NCI-H345 treated with DMSO at 0.1 percent for 48 hours (cell line): Measurements from ENCODE around the gene BMF.

ENCODE experiments used
- DNase-seq: peaks from one replicate; lab custom pipeline; 2025; ENCODE audit not compliant: unreplicated experiment; lab: John Stamatoyannopoulos, UW

The BMF gene

DNA sequence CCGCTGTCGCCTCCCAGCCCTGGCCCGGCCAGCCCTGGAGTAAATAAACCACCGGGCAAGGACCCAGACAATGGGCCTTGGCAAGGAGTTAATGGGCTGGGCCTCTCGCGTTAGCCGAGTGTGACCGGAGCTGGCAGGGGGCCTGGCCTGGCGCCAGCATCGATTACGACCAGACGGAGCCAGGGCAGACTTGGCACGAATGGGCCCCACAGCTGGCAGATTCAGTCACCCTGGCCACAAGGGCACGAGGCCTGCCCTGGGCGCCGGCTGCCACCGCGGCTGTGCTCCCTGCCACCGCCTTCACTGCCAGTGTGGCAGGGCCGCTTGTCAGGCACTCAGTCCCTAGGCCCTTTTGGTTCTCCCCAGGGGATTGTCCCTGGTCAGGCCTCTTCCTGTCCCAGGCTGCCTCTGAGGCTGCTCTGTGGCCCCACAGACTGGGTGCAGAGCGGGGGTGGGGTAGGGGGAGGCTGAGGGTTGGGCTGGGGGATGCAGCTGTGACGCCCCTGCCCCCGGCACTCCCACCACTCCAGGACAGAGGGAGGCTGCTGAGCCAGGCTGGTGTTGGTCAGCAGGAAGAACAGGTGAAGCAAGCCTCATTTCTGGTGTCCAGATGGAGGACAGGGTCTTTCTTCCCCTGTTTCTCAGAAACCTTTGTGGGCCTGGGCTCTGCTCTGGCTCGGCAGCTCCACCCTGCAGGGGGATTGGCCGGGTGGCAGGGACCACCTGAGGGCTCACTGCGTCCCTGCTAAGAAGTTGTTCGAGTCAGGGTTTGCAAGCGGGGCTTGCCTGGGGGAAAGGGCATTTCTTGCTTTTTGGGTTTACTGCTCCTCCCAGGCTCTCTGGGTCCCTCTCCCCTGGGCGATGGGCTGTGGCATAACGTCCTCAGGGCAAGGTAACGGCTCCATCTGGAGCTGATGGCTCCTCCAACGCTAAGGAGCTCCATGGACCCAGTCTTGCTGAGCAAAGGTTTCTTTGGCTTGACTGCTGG, 39.2 kb downstream of the BMF start:
- peak; percentile 74 for DNase-seq

DNA sequence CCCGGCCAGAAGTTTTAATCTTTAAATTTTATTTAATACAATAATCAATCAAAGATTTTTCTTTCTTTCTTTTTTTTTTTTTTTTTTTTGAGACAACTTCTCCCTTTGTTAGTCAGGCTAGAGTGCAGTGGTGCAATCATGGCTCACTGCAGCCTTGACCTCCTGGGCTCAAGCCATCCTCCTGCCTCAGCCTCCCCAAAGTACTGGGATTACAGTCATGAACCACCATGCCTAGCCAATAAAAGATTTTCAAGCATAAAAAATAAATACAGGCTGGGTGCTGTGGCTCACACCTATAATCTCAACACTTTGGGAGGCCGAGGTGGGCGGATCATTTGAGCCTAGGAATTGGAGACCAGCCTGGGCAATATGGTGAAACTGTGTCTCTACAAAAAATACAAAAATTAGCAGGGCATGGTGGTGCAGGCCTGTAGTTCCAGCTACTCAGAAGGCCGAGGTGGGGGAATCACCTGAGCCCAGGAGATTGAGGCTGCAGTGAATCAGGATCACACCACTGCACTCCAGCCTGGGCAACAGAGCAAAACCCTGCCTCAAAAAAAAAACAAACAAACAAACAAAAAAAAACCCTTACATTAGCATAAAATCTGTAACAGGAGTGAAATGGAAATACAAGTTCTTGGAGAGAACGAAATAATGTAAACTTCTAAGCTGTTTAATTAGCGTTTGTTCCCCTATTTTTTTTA, 40.6 kb downstream of the BMF start:
- DNase-seq = no peak

DNA sequence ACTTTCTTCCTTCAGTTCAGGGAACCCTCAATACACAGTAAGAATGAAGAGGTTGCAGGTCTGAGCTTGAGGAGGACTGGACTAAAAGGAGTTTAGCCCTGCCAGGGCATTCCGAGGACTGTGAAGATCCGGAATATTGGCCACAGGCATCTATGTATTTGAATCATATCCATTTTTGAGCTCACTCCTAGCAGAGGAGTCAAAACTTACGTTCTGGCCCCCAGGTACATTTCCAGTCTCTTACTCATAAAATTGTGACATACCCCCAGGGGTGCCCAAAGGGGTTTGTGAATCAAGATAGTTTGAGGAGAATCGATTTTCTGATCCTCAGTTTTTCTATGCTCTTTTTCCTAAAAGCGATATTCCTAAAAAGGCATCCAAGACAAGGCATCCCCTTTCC, 42.1 kb downstream of the BMF start:
- no peak for DNase-seq

DNA sequence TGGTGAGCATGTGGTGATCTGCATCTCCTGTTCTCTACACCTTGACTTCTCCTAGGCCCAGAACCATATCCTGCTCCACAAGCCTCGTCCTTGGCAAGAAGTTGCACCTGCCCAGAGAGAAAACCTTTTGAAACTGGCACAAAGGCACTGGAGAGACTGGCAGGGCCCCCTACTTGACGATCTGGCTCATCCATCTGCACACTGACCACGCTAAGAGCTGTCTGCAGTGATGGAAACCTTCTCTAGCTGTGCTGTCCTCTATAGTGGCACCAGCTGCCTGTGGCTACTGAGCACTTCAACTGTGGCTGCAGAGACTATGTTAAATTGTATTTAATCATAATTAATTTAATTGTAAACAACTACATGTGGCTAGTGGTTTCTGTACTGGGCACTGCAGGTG, 43.5 kb downstream of the BMF start:
- peak; percentile 4 for DNase-seq

DNA sequence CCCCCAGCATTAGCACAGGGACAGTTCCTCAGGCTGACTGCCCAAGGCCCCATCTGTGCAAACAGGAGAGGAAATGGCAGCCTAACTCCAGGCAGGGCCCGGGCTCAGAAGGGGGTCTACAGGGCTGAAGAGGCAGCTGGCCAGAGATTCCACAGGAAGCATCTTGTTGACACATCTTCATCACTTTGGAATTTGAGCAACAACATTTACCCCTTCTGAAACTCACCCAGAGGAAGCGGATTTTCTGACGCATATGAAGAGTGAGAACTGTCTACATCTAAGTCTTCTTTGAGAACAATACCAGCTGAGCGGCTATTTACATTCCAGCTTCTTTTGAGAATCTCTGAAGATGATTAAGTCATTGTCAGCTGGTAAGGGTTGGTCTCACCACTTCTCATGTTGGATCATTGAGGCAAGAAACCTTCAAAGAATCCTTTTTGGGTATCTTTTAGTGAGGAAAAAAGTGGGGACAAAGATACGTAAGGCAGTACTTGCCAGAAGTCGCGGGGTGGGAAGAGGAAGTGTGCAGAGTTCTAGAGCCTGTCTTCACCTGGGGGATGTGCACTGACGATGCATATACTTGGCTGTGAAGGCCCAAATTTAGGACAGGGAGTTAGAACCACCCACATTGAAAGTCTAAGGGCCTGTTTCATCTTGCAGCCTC, 44.3 kb downstream of the BMF start:
- no peak for DNase-seq

DNA sequence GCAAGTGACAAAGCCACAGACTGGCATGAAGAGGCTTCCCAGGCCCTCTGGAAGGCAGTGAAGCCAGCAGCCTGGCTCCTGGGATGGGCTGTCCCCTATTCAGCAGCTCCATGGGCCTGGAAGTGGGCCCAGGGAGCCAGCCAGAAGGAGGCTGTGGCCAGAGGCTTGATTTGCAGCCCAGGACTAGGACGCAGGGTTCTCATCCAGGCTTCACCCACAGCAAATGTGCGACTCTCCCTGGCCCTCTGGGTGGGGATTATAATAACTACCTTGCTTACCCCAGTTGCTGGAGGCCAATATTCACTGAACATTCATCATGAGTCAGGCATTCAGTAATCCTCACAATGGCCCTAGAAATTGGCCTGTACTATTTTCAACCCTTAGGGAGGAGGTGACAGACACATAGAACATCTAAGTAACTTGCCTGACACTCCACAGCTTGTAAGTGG, 45.1 kb downstream of the BMF start:
- DNase-seq = no peak

DNA sequence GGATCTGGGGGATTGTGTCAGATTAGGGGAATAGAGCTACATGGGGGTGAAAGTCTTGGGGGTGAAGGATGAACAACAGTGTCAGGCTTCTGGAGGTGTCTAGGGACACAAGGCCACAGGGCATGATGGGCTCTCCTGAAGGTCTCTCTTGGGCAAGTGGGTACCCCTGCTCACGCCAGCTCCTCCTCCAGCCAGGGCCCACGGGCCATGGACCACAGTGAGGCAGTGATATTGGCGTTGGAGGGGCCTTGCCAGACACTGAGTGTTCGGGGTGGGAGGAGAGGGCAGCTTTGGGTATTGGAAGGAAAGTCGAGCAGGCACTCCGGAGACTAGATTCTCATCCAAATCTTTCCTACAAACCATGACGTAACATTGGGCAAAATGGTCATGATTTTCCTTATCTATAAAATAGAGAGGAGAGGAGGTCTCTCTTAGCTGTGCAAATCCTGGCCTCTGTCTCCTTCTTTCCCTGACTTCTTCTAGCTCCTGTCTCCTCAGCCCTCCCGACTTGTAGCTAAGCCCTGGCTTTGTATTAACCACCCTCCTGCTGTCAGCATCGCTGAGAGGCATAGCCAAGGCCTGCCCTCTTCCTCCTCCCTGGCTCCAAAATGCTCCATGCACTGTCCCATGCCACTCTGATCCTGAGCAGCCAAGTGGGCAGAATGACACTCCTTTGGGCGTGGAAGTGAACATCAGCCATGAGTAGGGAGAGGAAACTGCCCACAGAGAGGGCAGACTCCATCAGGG, 45.7 kb downstream of the BMF start:
- no peak for DNase-seq

DNA sequence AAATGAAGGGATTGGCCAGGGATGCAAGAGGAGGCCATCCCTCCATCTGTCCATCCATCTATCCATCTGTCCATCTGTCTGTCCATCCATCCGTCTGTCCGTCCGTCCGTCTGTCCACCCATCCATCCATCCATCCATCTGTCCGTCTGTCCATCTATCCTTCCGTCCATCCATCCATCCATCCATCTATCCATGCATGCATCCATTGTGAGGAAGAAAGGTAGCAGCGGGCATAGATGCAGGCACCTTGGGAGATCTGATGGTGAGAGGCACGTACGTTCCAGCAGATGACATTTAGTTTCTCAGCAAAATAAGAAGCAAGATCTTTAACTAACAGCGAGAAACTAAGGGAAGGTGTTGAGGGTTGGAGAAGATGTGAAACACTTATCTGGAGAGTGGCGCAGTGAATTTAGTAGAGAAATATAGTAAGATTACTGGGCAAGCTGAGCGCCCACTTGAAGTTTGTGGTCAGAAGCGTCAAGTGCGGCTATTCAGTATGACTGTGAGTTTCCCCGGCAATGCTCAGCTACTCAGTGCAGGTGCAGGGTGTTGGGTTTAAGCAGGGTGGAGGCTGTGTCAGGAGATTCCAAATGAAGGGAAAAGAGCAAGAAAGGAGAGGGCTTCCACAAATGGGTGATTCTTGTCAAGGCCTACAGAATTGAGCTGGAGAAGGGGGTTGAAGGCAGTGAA, 47.3 kb downstream of the BMF start:
- no peak for DNase-seq

DNA sequence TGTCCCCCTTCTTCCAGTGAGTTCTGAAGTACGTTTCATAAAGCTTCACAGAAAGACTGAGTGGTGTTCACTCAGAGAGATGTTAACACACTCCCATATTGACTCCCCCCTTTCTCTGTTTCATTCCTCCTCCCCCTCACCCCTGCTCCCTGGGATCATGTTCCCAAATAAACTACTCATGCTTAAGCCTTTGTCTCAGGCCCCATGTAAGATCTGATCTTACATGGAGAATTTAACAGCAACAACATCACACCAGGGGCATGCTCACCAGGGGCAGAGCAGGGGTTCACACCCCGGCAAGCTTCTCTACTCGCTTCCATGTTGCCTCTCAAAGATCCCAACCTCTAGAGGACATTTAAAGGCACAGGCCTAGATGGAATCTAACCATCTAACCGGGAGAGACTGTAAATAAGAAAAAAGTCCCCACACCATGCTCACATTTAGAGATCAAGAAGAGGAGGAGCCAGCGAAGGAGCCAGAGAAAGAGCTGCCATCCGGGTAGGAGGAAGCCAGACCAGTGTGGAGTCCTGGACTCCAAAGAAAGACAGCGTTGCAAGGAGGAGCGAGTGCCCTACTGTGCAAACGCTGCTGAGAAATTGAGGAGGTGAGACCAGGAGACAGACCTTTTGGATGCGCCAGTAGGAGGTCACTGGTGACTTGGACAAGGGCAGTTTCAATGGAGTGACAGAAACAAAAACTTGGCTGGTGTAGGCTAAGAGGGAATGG, 48.3 kb downstream of the BMF start:
- no peak for DNase-seq

DNA sequence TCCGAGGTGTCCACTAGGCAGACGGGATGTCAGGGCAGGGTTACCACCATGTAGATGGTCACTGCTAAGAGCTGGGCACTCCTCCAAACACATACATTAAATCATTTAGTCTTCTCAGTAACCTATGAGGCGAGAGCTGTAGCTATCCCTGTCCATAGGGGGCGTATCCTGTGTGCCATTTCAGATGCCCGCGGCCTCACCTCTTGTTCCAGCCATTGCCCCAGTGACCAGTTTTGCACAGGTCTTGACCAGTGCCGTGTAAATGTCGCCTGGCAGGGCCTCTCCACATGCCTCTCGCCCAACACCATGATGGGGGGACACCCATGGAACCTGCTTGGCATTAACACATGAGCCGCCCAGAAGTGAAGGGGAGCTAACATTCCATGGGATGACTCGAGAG, 48.9 kb downstream of the BMF start:
- DNase-seq = no peak

DNA sequence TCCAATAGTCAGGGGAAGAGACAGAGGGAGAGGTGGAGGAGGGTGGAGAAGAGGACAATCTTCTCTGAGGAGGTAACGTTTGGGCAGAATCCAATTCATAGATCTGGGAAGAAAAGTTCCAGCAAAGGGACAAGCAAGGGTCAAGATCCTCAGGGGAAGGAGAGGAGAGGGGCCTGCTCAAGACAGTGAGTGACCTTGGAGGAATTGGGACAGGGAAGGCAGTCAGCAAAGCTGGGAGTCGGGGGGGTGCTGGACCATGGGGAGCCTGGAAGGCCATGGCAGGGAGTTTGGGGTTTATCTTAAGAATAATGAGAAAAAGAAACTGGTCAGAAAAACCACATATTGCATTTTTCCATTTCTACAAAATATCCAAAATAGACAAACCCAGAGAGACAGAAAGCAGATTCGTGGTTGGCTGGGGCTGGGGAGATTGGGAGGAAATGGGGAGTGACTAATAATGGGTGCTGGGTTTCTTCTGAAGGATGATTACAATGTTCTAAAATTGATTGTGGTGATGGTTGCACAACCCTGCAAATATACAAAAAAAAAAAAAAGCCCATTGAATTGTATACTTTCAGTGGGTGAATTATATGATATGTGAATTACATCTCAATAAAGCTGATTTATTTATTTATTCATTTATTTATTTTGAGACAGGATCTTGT, 50.1 kb downstream of the BMF start:
- DNase-seq = no peak

DNA sequence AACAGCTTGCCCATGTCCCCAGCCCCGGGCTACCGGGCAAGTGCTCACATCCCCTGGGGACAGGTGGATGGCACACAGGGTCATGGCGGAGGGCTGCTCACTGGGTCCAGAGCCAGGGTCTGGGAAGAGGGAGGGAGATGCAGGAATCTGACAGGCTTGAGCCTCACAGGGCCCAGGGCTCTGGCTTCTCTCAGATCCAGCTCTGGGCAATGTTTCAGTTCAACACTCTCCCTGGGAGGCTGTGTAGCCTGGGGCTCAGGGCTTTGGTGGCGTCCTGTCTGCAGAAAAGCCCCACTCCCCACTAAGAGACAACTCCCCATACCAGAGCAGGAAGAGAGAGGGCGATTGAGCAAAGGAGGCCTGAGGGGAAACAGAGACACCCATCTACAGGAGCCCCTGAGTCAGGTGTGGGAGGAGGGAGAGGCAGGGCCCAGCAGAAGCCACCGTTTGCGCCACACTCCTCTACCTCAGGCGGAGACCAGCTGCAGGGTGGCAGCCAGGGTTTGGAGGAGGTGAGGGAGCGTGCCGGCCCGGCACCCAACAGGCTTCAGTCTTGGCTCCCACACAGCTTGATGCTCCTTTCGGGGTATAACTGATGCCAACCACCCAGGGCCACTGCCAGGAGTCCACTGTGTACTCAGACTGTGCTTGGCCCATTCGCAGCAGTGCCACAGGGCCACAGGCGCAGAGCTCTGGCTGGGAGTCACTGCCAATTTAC, 52.9 kb downstream of the BMF start:
- no peak for DNase-seq

DNA sequence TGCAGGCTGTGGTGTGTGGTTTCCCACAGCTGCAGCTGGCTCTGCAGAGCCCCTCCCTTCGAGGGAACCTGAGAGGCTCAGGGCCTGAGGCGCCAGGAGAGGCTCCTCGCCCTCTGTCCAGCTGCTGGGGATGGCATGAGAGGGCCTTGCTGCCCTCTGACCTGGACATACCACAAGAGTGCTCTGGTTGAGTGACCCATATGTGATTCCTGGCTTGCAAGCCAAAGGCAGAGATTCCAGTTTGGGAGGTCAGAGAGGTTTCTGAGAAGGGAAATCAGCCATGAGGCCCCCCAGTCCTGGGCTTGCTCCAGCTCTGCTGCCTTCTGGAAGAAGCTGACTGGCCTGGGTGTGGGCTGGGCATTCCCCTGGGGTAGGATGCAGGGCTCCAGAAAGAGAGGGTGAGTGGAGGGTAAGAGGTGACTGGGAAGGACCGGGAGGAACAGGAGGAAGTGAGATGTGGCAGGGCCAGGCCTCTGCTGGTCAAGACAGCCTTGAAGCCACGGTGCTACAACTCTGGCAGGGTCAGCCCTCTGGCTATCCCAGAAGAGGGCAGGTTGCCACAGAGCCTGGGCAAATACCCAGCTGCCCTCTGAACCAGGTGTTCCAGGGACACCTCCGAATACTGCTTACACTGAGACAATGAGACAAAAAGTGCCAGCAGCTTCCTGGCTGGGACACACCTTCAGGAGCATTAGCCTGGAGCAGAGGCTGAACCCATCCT, 53.7 kb downstream of the BMF start:
- DNase-seq = no peak

DNA sequence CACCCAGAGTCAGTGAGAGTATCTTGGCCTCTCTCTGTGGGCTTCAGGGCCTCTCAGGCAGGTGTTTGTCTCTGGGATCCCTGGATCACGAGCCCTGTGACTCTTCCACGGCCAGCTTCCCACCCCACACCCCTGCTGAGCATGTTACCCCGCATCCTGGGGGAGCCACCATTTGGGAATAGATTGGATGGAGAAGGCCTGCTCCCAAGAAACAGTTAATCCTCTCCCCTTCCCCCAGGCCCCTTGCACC, 54.1 kb downstream of the BMF start:
- no peak for DNase-seq

DNA sequence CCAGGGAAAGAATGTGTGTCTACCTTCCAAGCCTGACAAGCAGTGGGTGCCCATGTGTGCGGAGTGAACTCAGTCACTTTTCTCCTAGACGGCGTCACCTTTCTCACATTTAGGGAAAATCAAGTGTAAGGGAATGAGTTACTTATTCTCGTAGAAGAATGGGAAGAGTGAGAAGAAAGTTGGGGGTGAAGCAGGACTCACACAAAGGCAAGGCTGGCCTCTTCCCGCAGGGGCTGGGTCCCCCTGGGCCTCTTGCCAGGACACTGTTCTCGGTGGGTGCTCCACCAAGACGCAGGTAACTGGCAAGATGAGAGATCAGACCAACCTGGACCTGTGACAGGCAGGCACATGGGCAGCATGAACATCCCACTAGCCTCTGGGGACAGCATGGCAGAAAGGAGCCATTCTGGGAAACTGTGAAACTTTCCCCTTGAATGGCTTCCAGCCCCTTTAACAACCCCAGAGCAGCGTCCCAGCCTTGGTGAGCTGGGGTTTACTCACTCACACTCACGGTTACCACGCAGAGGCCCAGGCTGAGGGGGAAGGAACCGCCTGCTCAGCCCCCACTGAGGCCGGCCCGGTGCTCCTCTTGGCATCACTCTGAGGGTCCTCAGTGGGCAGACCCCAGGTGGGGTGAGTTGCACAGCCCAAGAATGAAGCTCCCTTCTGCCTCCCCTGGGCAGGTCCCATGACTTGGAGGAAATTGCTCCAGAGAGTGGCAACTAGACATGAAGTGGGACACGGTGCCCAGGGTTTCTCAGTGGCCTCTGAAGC, 54.7 kb downstream of the BMF start:
- no peak for DNase-seq

DNA sequence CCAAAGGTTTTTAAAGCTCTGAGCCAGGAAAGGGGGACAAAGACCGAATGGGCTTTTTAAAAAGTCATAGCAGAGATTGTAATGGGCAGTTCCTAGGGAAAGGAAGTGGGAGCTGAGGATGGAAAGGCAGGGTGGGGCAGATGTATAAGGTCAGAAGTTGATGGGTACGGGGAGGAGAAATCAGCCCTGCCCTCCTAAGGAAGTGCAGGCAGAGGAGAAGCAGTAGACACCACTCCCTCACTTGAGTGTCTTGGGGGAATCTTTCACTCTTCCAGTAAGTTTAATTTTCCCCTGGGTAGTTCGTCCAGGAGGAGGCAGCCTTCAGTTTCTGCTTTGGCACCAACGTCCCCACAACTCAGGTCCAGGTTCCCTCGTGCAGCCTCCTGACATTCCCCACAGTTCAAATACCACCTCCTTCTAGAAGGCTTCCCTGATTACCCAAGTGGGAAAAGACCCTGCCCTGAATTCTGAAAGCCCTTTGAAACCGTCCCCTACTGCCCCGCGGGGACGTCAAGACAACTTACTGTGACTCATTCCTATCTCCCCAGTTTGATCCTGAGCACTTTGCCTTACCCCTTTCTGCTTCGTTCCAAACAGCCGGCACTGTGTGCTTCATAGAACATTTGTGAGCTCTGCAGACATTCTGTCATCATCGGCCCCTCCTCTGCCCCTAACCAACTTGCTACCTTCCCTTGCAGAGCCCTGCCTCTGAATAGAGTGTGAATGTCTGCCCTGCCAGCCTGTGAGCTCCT, 55.4 kb downstream of the BMF start:
- DNase-seq = no peak

DNA sequence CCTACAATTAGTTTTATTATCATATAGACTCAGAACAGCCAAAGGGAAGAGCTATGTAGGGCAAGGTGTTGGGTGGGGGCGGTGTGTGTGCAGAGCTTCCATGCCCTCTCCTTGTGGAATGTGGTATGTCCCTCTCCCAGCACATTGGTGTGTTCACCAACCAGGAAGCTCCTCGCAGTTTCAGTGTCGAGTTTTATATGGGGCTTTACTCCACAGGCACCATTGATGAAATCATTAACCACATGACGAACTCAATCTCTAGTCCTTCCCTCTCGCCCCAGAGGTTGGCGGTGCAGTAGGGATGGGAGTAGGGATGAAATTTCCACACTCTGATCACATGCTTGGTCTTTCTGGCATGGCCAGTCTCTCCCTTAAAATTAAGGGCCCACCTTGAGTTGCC, 56.1 kb downstream of the BMF start:
- no peak for DNase-seq
